KOPT-K1 (cell line): ENCODE results near the gene ZYX.

Experiments
- H3K27ac ChIP-seq: fragments of 200-600 bp; sonication (generic); 2 replicates; pipeline ENCODE4 v1.5.1; 2016; ENCODE audit warnings: antibody characterized with exemption, mild to moderate bottlenecking, low read depth, low read length; ENCODE audit not compliant: poor library complexity, severe bottlenecking
- H3K36me3 ChIP-seq: fragments of 200-600 bp; sonication (generic); 2 replicates; pipeline ENCODE4 v1.5.1; 2017; ENCODE audit warnings: antibody characterized with exemption, mild to moderate bottlenecking, low read length, moderate library complexity; ENCODE audit not compliant: insufficient read depth
- H3K9me3 ChIP-seq: fragments of 200-600 bp; sonication (generic); 2 replicates; pipeline ENCODE4 v1.5.1; 2017; ENCODE audit warnings: antibody characterized with exemption, low read length, mild to moderate bottlenecking; ENCODE audit not compliant: insufficient read depth, poor library complexity, severe bottlenecking

Gene ZYX

DNA sequence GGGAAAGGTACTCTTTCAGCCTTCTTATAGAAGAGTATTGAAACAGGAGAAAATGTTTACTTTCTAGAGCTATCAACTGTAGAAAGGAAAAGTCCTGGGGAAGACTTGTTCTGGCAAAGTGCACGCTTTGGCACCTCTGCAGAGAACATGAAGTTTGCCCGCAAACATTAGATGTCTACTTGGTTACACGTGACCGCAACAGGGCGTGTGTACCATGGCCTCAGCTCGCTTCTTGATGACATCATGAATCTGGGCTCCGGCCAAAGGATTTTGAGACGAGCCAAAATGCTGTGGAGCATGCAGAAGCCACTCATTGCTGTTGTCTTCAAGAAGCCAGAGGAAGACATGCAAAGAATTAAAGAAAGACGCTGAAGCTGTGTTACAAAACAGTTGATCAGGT is 53.5 kb downstream of the ZYX start:
- H3K36me3 ChIP-seq: no peaks in the 10 kb centered on the region
- no peaks in the 10 kb centered on the region for H3K9me3 ChIP-seq
- no peak overlapping the region for H3K27ac ChIP-seq

DNA sequence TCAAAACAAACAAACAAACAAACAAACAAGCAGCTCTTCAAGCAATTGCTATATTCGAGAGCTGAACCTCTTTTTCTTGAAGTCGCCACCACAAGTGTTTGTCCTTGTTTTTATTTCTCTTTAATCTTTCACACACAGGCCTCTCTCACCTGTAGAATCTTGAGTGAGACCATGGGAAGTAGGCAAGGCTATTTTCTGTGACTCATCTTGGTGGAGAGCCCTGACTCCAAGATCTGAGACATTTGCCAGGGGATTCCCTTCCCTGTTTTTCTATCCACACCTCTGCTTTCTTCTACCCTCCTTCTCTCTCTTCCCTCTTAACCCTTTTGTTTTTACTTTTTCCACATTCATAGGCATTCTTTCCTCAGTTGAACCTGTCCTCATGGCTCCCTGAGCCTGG is 54.1 kb downstream of the ZYX start:
- H3K27ac ChIP-seq: no peak overlapping the region
- H3K36me3 ChIP-seq: no peaks in the 10 kb centered on the region
- H3K9me3 ChIP-seq: no peaks in the 10 kb centered on the region

DNA sequence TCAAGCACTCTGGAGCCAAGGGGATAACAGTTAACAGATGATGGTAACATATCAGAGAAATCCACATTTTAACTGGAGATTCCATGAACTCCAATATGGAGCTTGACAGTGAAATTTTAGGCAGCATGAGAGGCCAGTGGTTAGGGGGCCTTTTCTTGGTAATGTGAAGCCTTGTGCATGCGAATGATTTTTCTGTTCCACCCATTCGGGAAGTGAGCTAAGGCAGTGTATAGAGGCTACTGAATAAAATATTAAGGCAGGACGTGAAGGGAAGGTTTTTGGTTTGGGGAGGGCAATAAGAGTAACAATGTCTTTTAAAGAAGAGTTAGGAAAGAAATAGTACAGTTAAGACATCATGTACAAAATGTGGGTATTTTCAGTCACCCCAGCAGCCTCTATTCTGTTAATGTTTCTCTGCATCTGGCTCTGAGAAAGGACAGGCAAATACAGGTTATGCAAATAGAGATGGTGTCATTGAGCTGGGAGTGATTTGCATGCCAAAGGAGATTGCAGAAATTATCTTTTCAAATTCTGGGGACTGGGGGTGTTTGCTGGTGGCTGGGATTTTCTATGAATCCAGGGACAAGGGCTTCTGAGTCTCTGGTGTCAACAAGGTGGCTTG is 55.3 kb downstream of the ZYX start:
- Histone ChIP-seq H3K27ac (no peak overlapping the region), H3K36me3 (no peaks in the 10 kb centered on the region), H3K9me3 (no peaks in the 10 kb centered on the region)

DNA sequence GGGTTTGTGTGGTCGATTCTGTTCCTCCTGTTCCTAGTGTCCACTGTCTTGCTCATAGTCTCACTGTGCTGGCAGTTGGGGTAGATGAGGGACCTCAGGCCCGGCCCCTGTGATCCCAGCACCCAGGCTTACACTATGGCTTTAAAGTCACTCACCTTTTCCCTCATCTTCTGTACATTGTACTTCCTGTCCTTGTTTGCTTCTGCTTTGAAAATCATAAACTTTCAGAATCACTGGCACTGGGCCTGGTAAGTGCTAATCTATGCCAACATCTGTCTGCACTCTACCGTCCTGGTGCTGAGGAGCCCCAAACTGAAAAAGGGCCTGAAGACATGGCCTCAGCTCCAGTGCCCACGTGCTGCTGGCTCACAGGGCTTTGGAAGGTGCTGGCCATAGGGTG is 56.4 kb downstream of the ZYX start:
- H3K9me3 ChIP-seq: no peaks in the 10 kb centered on the region
- H3K36me3 ChIP-seq: no peaks in the 10 kb centered on the region
- H3K27ac ChIP-seq: no peak overlapping the region

DNA sequence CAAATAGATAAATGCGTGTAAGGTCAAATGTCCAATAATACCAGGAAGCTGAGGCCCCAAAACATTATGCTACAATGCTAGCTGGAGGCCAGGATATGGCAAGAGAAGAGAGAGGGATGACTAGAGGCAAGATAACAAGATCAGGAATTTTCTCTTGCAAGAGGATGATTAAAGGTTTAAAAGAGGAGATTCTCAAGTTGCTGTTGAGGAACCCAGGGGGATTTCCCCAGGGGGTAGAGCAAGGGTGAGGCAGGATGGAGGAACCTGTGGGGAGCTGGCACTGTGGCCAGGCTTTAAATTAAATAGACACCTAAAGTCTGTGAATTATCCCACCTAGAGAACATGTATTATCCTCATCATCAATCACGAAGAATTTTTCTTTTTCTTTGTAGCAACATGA is 58.7 kb downstream of the ZYX start:
- Histone ChIP-seq H3K27ac (no peak overlapping the region), H3K9me3 (no peaks in the 10 kb centered on the region), H3K36me3 (no peaks in the 10 kb centered on the region)
